Measurements from ENCODE around the gene FAM3C.

The FAM3C gene

GRCh38 chr7:121384265-121384664 lies 11.8 kb downstream of the FAM3C start:
- H3K4me1 ChIP-seq (ENCODE audit: control insufficient read depth in 2 of 2, insufficient read depth in 1 of 2, low read depth in 1 of 2, low read length in 2 of 2): peaks cover 0 to 3% of the 10 kb centered on the region in 2 donors
- H3K27ac ChIP-seq (replicated peaks; ENCODE audit: low read length): no peak overlapping the region
- H2BK120ac ChIP-seq (ENCODE audit: low read depth, low read length): no peak overlapping the region
- no peaks in the 10 kb centered on the region for H3K79me1 ChIP-seq (ENCODE audit: low read depth, low read length)
- no peak overlapping the region for H2AFZ ChIP-seq (ENCODE audit: low read length)
- no peak for DNase-seq (ENCODE audit: low spot score)
- H4K8ac ChIP-seq (ENCODE audit: low read depth, low read length): no peak overlapping the region
- no peak overlapping the region for H2BK12ac ChIP-seq (ENCODE audit: low read length)
- H3K36me3 ChIP-seq (replicated peaks in 1 of 2; ENCODE audit: control insufficient read depth in 2 of 2, insufficient read depth in 2 of 2, low read length in 2 of 2): peaks cover 0 to 25% of the 10 kb centered on the region in 2 donors
- H3K14ac ChIP-seq (ENCODE audit: low read length): no peak overlapping the region
- no peak overlapping the region for H2AK5ac ChIP-seq (ENCODE audit: low read depth, low read length)
- no peak overlapping the region for H4K91ac ChIP-seq (ENCODE audit: low read depth, low read length, poor library complexity)
- no peaks in the 10 kb centered on the region for H3K9me3 ChIP-seq (replicated peaks in 1 of 2; ENCODE audit: control insufficient read depth in 2 of 2, insufficient read depth in 1 of 2, low read depth in 1 of 2, low read length in 2 of 2)
- no peak overlapping the region for H3K9ac ChIP-seq (ENCODE audit: low read depth, low read length, poor library complexity)
- H3K4ac ChIP-seq (ENCODE audit: low read length): no peak overlapping the region
- H3K18ac ChIP-seq (ENCODE audit: low read length): no peak overlapping the region
- H2BK15ac ChIP-seq (ENCODE audit: low read length): no peak overlapping the region
- H2BK5ac ChIP-seq (ENCODE audit: low read length): no peak overlapping the region
- H3K4me3 ChIP-seq (ENCODE audit: low read length in 2 of 2): no peak overlapping the region
- no peak overlapping the region for H3K23ac ChIP-seq (ENCODE audit: low read depth, low read length, poor library complexity)
- H3K27me3 ChIP-seq (ENCODE audit: control insufficient read depth in 3 of 3, insufficient read depth in 3 of 3, low read depth in 1 of 3, low read length in 3 of 3): no peaks in the 10 kb centered on the region
- WGBS, 2 donors (ENCODE audit: extremely low coverage in 2 of 2, insufficient read length in 2 of 2, insufficient replicate concordance in 1 of 2): no CpG with 5 or more reads among the region's 2 CpGs
- no peak overlapping the region for H3K4me2 ChIP-seq (ENCODE audit: insufficient read depth, low read length, poor library complexity, severe bottlenecking)

DNA sequence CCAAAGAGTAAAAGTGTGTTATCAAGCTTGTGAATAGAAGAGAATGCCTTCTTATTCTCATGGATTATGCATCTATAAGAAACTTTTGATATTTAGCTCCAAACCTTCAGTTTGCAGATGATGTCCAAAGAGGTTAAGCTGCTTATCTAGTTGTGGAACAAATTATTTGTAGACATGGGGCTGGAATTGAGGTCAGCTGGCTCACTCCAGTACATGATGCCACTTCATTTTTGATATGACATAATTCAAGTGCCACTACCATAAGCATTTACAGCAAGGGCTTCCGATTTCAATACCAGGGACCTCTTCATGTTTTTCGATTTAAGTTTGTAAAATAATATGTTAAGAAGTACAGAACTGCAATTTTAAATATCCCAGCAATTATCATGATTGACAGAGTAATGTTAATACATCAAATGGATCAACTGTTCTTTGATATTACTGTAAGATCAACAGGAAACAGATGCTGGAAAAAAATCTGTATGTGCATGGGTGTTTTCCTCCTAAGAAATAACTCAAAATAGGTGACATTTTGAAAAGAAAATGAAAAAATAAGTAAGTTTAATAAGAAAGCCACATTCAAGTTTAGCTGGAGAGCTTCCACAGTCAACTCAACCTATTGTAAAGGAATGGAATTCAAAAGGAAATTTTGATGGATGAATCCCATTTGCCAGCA lies 12.7 kb downstream of the FAM3C start:
- Histone ChIP-seq H3K79me1 (ENCODE audit: low read depth, low read length) (no peaks in the 10 kb centered on the region), H3K4ac (ENCODE audit: low read length) (no peak overlapping the region), H4K91ac (ENCODE audit: low read depth, low read length, poor library complexity) (no peak overlapping the region), H3K27me3 (ENCODE audit: control insufficient read depth in 3 of 3, insufficient read depth in 3 of 3, low read depth in 1 of 3, low read length in 3 of 3) (no peaks in the 10 kb centered on the region), H3K36me3 (replicated peaks in 1 of 2; ENCODE audit: control insufficient read depth in 2 of 2, insufficient read depth in 2 of 2, low read length in 2 of 2) (peaks cover 0 to 34% of the 10 kb centered on the region in 2 donors), H4K8ac (ENCODE audit: low read depth, low read length) (no peak overlapping the region), H3K27ac (replicated peaks; ENCODE audit: low read length) (no peak overlapping the region), H2BK15ac (ENCODE audit: low read length) (no peak overlapping the region), H3K4me2 (ENCODE audit: insufficient read depth, low read length, poor library complexity, severe bottlenecking) (no peak overlapping the region), H2BK12ac (ENCODE audit: low read length) (no peak overlapping the region), H3K23ac (ENCODE audit: low read depth, low read length, poor library complexity) (no peak overlapping the region), H3K18ac (ENCODE audit: low read length) (no peak overlapping the region), H3K9me3 (replicated peaks in 1 of 2; ENCODE audit: control insufficient read depth in 2 of 2, insufficient read depth in 1 of 2, low read depth in 1 of 2, low read length in 2 of 2) (no peaks in the 10 kb centered on the region), H3K9ac (ENCODE audit: low read depth, low read length, poor library complexity) (no peak overlapping the region), H2BK120ac (ENCODE audit: low read depth, low read length) (no peak overlapping the region), H2AFZ (ENCODE audit: low read length) (no peak overlapping the region), H3K14ac (ENCODE audit: low read length) (no peak overlapping the region), H3K4me3 (ENCODE audit: low read length in 2 of 2) (no peak overlapping the region), H2BK5ac (ENCODE audit: low read length) (no peak overlapping the region), H2AK5ac (ENCODE audit: low read depth, low read length) (no peak overlapping the region), H3K4me1 (ENCODE audit: control insufficient read depth in 2 of 2, insufficient read depth in 1 of 2, low read depth in 1 of 2, low read length in 2 of 2) (peaks cover 0 to 3% of the 10 kb centered on the region in 2 donors)
- WGBS, 2 donors (ENCODE audit: extremely low coverage in 2 of 2, insufficient read length in 2 of 2, insufficient replicate concordance in 1 of 2): no CpG with 5 or more reads among the region's 2 CpGs
- DNase-seq (ENCODE audit: low spot score): no peak

- Histone ChIP-seq H3K23ac (ENCODE audit: low read depth, low read length, poor library complexity) (no peak overlapping the region), H3K79me1 (ENCODE audit: low read depth, low read length) (no peaks in the 10 kb centered on the region), H3K36me3 (replicated peaks in 1 of 2; ENCODE audit: control insufficient read depth in 2 of 2, insufficient read depth in 2 of 2, low read length in 2 of 2) (peaks cover 1 to 43% of the 10 kb centered on the region in 2 donors), H2AFZ (ENCODE audit: low read length) (no peak overlapping the region), H3K14ac (ENCODE audit: low read length) (no peak overlapping the region), H3K27ac (replicated peaks; ENCODE audit: low read length) (no peak overlapping the region), H4K91ac (ENCODE audit: low read depth, low read length, poor library complexity) (no peak overlapping the region), H4K8ac (ENCODE audit: low read depth, low read length) (no peak overlapping the region), H2AK5ac (ENCODE audit: low read depth, low read length) (no peak overlapping the region), H3K9me3 (replicated peaks in 1 of 2; ENCODE audit: control insufficient read depth in 2 of 2, insufficient read depth in 1 of 2, low read depth in 1 of 2, low read length in 2 of 2) (no peaks in the 10 kb centered on the region), H2BK120ac (ENCODE audit: low read depth, low read length) (no peak overlapping the region), H3K9ac (ENCODE audit: low read depth, low read length, poor library complexity) (no peak overlapping the region), H2BK5ac (ENCODE audit: low read length) (no peak overlapping the region), H3K18ac (ENCODE audit: low read length) (no peak overlapping the region), H3K4ac (ENCODE audit: low read length) (no peak overlapping the region), H2BK15ac (ENCODE audit: low read length) (no peak overlapping the region), H3K4me2 (ENCODE audit: insufficient read depth, low read length, poor library complexity, severe bottlenecking) (no peak overlapping the region), H3K4me1 (ENCODE audit: control insufficient read depth in 2 of 2, insufficient read depth in 1 of 2, low read depth in 1 of 2, low read length in 2 of 2) (peaks cover 0 to 3% of the 10 kb centered on the region in 2 donors), H3K4me3 (ENCODE audit: low read length in 2 of 2) (no peak overlapping the region), H3K27me3 (ENCODE audit: control insufficient read depth in 3 of 3, insufficient read depth in 3 of 3, low read depth in 1 of 3, low read length in 3 of 3) (no peaks in the 10 kb centered on the region), H2BK12ac (ENCODE audit: low read length) (no peak overlapping the region)
- DNase-seq (ENCODE audit: low spot score): no peak
Measured at GRCh38 chr7:121382473-121382872, 13.6 kb downstream of the FAM3C start.

DNA sequence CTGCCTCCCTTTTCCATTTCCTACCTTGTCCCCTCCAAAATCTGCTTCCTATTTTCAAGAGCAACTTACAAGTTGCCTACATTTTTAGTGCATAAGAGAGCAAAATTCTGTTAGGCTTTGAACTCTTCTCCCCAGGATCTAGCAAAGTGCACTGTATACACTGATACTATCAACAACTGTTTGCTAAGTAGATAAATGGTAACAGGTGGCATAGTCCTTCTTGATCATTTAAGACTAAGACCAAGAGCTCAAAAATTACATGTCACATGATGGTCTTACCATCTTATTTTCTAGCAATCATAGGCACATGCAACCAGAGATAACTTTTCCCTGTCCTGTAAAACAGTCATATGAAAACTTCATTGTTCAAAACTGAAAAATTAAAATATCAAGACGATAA lies 16.2 kb downstream of the FAM3C start:
- H3K4me2 ChIP-seq (ENCODE audit: insufficient read depth, low read length, poor library complexity, severe bottlenecking): no peak overlapping the region
- no peak overlapping the region for H3K9ac ChIP-seq (ENCODE audit: low read depth, low read length, poor library complexity)
- H3K79me1 ChIP-seq (ENCODE audit: low read depth, low read length): no peaks in the 10 kb centered on the region
- H3K23ac ChIP-seq (ENCODE audit: low read depth, low read length, poor library complexity): no peak overlapping the region
- H2BK12ac ChIP-seq (ENCODE audit: low read length): no peak overlapping the region
- H3K27ac ChIP-seq (replicated peaks; ENCODE audit: low read length): no peak overlapping the region
- DNase-seq (ENCODE audit: low spot score): no peak
- H3K4me1 ChIP-seq (ENCODE audit: control insufficient read depth in 2 of 2, insufficient read depth in 1 of 2, low read depth in 1 of 2, low read length in 2 of 2): no peaks in the 10 kb centered on the region
- H3K4me3 ChIP-seq (ENCODE audit: low read length in 2 of 2): no peak overlapping the region
- no peak overlapping the region for H4K8ac ChIP-seq (ENCODE audit: low read depth, low read length)
- H3K27me3 ChIP-seq (ENCODE audit: control insufficient read depth in 3 of 3, insufficient read depth in 3 of 3, low read depth in 1 of 3, low read length in 3 of 3): no peaks in the 10 kb centered on the region
- no peak overlapping the region for H2BK5ac ChIP-seq (ENCODE audit: low read length)
- no peak overlapping the region for H3K14ac ChIP-seq (ENCODE audit: low read length)
- no peak overlapping the region for H3K18ac ChIP-seq (ENCODE audit: low read length)
- no peak overlapping the region for H3K4ac ChIP-seq (ENCODE audit: low read length)
- no peak overlapping the region for H2AK5ac ChIP-seq (ENCODE audit: low read depth, low read length)
- no peak overlapping the region for H2BK15ac ChIP-seq (ENCODE audit: low read length)
- WGBS, 2 donors (ENCODE audit: extremely low coverage in 2 of 2, insufficient read length in 2 of 2, insufficient replicate concordance in 1 of 2): no CpG with 5 or more reads among the region's 1 CpG
- no peak overlapping the region for H2AFZ ChIP-seq (ENCODE audit: low read length)
- H3K36me3 ChIP-seq (replicated peaks in 1 of 2; ENCODE audit: control insufficient read depth in 2 of 2, insufficient read depth in 2 of 2, low read length in 2 of 2): peaks cover 5 to 68% of the 10 kb centered on the region in 2 donors
- H2BK120ac ChIP-seq (ENCODE audit: low read depth, low read length): no peak overlapping the region
- H4K91ac ChIP-seq (ENCODE audit: low read depth, low read length, poor library complexity): no peak overlapping the region
- no peaks in the 10 kb centered on the region for H3K9me3 ChIP-seq (replicated peaks in 1 of 2; ENCODE audit: control insufficient read depth in 2 of 2, insufficient read depth in 1 of 2, low read depth in 1 of 2, low read length in 2 of 2)
